GM19372 (cell line): ENCODE measurements around the gene PHF23.

Experiments used
- ATAC-seq: cut with Tn5 transposase; IDR thresholded peaks from one replicate; pipeline ENCODE4 v1.9.1; 2021; ENCODE audit warnings: mild to moderate bottlenecking, low read depth, moderate library complexity; ENCODE audit not compliant: unreplicated experiment

PHF23 gene

DNA sequence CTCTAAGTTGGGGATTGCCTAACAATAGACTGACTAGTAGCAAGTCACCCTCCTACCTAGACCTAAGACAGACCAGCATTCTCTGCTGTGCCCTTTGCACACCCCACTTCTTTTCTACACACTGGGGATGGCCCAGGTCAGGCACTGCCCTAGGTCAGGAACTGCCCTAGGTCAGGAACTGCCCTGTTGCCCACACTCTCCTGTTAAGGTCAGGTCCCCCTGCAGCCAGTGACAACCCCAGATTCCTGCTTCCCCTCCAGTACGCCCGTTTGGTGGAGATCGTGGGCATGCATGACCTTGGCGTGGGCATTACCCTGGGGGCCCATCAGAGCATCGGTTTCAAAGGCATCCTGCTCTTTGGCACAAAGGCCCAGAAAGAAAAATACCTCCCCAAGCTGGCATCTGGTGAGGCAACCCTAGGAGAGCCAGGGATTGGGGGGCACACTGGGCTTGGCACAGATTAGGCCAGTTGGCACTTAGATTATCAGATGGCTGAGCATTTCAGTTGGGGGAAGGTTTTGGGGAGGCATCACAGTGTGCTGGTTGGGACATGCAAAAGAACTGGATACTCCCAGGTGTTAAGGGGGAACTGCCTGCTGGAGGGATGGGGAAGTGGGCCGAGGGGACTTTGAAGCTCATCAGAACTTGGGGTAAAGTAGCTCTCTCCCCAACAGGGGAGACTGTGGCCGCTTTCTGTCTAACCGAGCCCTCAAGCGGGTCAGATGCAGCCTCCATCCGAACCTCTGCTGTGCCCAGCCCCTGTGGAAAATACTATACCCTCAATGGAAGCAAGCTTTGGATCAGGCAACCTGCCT lies 17.8 kb downstream of the PHF23 start:
- ATAC-seq: no peak

- ATAC-seq: no peak
Observed at GRCh38 chr17:7220593-7221277, 18.5 kb downstream of the PHF23 start.

- ATAC-seq: peak; percentile 72
Observed at GRCh38 chr17:7219812-7220592, 19.3 kb downstream of the PHF23 start, which contains the start of the genes ACADVL and DLG4. Gene ACADVL, plus strand, starts transcription at chr17:7219938. Its CDS starts 47 bp downstream, at chr17:7219985. Gene DLG4, minus strand, starts transcription at chr17:7219836.

GRCh38 chr17:7219229-7219811 lies 19.9 kb downstream of the PHF23 start:
- ATAC-seq: no peak

GRCh38 chr17:7218758-7219157 lies 20.5 kb downstream of the PHF23 start:
- no peak for ATAC-seq

DNA sequence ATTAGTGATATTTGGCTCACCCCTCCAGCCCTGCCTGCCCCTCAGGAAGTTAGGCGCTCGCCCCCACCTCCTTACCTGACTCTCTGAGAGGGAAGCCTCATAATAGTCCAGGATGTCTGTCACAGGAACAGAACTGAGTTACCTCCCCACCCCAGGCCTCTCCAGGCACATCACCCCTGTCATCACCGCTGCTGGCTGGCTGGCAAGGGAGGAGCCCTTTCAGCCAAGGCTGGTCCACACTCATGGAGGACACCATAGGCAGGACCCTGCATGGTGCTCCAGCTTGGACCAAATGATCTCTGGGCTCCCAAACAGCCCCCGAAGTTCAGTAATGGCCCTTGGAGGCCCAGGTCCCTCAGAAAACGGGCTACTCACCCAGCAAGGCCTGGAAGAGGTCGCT lies 21.1 kb downstream of the PHF23 start:
- ATAC-seq: no peak

- ATAC-seq: no peak
Observed at GRCh38 chr17:7217113-7217987, 21.9 kb downstream of the PHF23 start.

DNA sequence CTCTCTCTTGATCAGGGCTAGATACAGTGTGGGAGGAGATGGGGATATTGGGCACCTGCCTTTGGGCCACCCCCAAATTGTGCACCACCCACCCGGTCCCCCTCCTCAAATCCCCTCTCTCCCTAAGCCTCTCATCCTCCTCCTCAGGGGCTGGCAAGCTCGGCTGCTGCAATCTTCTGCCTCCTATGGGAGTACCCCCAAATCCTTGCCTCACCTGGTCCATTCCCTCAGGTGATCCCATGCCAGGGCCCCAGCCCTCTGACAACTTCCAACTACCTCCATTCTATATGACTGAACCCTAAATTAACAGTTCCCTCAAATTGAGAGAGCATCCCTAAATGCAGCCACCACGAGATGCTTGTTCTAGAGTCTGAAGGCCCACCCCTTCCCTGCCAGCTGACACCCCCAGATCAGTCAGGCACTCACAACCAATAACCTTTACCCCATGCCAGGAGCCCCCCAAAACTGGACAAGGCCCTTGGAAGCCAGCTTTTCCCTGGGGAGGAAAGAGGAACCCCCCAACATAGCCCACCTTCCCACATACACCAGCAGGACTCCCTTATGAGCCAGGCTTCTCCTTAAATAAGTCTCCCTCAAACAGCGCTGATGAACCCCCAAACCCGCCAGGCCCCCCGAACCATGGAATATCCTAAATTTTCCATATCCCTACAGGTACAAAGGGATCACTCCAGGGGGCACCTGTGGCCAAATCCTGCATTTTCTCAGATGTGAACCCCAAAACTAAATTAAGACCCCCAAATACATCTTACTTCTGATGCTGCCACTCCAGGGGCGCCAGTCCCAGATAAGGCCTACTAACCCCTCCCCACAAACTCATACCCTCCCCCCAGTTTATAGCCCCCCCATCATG lies 22.8 kb downstream of the PHF23 start:
- no peak for ATAC-seq

DNA sequence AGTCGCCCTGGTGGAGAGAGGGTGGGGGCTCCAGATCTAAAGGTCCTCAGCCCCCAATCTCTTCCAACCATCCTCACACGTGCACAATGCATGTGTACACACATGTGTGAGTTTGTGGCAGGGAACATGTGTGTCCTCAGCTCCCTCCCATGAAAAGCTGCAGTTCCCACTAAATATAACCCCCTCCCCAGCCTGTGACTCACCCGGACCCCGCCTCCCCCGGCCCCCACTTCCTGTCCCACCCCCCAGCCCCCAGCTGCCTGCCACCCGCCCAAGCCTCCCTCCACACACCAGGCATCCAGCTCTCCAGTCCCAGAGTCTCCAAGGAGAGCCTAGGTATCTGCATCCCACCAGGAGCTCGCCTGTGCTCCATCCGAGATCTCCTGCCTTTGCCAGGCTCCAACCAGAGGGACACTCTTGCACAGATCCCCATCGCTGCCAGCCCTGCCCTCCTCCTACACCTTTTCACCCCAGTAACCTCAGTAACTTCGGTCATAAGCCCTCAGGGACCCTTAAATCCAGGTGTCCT lies 23.5 kb downstream of the PHF23 start:
- no peak for ATAC-seq

- ATAC-seq: no peak
Observed at GRCh38 chr17:7215136-7215638, 24.1 kb downstream of the PHF23 start.

DNA sequence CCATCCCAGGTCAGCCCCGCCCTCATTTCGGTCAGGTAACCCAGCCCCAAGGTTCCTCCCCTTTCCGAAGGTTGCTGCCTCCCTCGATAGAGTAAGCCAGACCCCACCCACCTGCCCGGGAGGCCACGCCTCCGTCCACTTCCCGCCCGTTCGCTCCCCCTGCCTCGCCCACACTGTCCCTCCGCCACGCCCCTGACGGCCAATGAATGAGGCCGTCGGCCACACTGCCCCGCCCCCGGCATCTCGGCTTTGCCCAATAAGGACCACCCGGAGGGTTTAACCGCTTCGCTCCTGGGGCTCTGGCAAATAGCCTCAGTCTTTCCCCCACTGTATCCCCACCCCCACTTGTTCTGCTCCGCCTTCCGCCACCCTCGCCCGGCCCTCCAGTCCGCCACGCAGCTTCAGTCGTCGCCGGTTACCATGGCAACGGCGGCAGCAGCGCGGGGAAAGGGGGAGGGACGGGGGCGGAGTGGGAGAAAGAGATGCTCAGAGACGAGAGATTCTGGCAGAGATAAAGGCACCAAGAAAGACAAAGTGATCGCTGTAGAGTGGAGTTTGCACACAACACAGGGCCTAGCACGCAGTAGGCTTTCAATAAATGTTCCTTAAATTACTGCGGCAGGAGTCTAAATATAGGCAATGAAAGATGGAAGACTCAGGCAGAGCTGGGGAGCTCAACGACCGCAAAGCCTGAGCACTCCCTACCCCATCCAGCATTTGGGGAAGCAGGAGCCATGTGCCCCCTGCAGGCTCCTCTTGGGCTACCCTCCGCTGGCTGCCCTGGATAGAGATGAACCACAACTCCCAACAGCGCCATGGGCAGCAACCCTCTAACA lies 24.7 kb downstream of the PHF23 start:
- ATAC-seq: peak; percentile 73

GRCh38 chr17:7213895-7214299 lies 25.4 kb downstream of the PHF23 start:
- ATAC-seq: no peak

GRCh38 chr17:7211491-7212273 lies 27.6 kb downstream of the PHF23 start:
- no peak for ATAC-seq

DNA sequence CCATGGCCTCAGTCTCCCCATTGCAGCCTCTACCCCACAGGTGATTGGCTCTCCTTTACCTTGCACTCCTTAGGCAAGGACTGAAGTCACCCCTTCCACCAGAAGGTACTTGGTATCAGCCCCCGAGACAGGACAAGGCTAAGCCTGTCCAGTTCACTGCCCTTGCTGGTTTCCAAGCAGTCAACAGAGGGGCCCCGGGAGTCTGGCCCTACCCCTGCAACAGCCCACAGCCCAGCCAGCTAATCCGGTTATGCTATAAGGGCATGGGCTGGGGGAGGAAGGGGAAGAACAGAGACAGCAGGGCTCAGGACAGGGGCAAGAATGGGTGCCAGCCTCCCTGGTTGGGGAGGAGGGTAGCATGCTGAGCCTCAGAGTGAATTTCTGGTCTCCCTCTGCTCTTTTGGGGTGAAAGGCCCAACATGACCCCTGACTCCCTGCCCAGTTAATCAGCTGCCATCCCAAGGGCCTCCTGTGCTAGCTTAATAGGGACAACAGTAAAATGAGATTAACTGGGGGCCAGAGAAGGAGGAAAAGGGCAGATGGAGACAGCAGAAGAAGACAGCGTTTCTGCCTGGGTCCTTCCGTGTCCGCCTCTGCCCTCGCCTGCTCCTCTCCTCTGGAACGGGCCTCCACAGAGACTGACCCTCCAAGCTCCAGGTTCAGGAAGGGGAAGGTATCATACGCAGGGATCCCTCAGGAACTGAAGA lies 30.4 kb downstream of the PHF23 start:
- no peak for ATAC-seq

DNA sequence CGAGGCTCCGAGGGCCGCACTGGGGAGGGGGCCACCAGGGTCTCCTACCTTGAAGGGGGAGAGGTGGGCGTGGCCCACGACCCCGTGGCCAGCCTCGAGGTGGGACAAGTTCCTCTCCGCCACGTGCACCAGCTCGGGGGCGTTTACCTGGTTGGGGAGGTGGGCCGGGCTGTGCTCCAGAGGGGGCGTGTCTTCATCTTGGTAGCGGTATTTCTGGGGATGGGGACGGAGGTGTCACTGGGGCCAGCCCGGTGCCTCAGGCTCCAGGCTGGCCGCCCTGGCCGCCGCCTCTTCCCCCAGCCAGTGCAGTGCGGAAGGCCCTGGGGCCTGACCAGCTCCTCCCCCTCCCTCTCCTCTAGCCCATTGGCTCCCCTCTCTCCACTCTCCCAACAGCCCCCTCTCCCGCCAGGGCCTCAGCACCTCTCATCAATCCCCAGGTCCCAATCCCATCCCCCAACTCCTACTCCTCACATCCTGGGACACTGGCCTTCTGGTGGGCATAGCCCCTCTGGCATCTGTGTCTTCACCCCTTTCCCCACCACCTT lies 31.2 kb downstream of the PHF23 start:
- ATAC-seq: no peak
